CD4-positive, alpha-beta T cell treated with Interleukin-6 for 4 hours (primary cell): ENCODE data around the gene PRPSAP1.
A peak's percentile ranks its signal among the peaks of the same experiment; 100 is the strongest.

Experiments
- DNase-seq: peaks from one replicate; pipeline ENCODE4 v3.0.0-alpha.2; 2020; ENCODE audit warnings: mixed read lengths

PRPSAP1 gene, protein sequence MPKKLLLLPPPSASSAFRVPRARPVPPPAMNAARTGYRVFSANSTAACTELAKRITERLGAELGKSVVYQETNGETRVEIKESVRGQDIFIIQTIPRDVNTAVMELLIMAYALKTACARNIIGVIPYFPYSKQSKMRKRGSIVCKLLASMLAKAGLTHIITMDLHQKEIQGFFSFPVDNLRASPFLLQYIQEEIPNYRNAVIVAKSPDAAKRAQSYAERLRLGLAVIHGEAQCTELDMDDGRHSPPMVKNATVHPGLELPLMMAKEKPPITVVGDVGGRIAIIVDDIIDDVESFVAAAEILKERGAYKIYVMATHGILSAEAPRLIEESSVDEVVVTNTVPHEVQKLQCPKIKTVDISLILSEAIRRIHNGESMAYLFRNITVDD

DNA sequence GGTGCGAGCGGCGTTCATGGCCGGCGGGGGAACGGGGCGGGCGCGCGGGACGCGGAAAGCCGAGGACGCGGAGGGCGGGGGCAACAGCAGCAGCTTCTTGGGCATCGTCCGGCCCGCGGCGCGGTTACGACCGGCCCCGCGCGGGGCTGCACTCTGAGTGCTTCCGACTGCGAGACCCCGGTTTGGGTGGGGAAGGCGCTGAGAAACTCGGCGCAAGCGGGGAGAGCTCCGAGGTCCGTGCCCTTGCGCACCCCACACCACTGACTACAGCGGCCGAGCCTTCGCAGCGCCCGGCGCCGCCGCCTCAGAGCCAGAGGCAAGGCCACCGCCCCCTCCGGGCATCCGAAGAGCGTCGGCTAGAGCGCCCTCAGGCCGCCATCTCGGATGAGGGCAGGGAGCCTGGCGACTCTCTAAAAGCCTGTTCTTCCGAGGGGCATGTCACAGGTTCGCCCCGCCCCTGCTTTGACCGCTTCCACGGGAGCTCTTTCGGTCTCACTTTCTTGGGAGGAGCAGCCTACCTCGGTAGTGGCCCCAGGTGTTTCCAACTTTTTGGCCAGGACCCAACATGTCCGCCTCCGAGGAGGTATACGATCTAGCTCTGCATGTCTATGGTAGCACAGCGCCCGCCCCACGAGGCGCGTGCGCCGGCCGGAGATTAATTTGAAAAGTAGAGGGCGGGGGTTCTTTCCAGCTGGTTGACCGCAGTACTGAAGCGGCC lies at the start of gene PRPSAP1:
PRPSAP1 (minus strand) TSS at position 318 of the 718 bp plus-strand sequence; CDS start at position 105, 213 bp downstream.
- peak; percentile 85 for DNase-seq

DNA sequence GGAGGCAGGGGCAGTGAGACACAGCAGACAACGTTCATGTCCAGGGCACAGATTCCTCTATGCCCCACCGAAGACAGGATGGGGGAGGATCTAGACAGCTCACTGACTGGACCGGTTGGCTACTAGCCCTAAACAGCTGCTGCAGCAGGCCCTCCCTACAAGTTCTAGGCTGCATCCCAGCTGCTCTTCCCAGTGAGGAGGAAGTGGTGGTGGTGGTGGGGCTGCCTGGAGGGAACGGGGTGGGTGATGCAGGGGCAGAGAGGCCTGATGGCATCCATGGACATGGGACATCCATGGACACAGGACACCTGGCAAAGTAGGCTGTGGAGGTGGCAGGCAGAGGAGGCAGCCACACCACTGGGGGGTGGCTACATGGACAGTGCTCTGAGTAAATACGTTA lies 49.0 kb upstream of the PRPSAP1 start:
- no peak for DNase-seq

DNA sequence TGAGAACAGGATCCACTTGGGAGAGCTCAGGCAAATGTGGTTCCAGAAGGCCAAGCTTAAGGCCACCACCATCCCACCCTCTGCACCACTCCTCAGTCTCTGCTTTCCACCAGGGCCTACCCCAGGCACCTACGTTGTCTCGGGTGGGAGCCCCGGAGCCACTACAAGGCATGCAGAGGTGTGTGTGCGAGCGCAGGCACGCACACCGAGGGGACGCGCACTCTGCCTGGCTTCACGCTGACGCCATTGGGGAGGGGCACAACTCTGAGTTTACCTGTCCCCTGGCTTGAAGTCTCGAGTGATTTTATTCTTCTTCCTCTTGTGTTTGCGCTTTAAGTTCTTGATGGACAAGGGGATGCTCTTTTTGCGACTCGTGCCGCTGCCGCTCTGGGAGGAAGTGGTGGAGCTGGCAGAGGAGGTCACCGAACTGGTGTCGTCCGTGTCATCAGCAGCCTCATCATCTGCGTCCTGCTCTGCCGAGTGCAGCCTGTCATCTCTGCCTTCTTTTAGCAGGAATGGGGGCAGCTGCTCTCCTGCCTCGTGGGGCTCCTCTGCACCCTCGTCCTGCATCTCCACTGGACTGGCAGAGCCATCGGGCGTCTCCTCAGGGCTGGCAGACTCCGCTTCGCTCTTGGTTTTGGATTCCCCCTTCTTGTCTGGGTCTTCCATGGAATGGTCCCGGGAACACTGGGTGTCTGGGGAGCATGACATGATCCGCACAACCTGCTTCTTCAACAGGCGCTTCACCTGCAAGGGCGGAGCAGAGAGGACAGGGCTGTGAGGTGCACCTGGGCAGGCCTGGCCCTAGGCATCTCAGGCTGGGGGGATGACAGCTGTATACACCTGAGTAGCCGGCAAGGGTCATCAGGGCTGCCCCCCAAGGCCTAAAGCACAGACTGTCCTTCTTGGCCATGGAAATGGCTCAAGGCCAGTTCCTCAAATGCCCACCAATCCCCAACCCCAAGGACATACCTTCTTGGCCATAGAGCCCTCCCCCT lies 45.8 kb upstream of the PRPSAP1 start:
- DNase-seq: no peak

DNA sequence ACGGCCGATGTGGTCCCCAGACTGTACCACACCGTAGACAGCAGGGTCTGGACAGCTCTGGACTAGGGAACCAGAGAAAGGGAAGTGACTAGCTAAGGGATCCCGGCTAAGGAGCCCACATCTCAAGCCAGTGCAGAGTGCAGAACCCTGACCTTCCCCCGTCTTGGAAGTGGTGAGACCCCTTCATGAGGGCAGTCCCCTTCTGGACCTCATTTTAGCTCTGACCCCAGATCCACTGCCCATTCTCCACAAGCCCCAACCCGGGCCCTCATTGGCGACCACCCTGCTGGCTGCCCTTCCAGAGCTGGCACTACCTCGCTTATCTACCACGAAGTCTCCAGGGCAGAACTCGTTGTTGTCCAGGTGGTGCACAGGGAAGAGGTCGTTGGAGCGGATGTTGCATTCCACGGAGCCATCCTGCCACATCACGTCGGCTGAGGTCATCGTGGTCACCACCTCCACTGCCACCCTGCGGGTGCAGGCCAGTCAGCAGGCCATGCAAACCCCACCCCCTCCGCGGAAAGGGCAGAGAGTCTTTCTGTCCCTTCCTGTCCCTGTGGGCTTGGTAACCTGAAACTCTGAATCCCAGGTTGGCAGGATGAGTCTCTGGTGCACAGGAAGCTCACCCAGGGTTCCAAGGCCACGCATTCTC lies 44.9 kb upstream of the PRPSAP1 start:
- DNase-seq: no peak

DNA sequence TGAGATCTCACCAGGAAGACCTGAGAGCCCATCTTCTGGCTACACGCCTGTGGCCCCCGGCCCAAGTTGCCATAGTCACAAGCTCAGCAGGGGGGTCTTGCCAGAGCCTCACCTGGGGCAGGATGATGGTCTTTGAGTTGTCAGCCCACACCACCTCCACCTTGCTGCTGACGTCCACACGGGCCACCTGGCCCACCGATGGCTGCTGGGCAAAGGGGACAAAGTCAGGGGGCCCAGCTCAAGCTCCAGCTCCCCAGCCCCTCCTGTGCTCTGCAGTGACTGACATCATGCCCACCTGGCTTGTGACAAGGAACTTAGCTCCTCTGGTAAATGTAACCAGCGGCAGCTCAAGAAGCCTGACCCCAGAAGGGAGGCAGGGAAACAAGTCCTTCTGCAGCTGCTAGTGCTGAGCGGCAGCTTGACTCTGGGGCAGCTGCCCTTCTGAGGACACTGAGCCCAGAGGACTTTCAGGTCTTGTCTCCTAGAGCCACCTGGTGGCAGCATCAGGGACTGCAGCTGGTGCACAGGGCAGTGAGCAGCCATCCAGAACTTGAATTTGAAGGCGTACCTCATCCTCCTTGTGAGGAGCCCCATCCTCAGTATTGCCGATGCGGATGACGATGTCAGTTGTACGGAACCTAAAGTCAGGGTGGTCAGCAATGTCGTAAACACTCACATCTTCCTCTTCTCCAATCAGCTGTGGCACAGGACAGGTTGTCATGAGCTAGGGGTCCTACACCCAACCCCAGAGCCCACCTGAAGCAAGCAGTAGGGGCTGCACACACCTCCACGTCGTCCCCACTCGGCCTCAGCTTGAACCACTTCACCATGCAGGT lies 44.2 kb upstream of the PRPSAP1 start:
- DNase-seq: peak; percentile 89

DNA sequence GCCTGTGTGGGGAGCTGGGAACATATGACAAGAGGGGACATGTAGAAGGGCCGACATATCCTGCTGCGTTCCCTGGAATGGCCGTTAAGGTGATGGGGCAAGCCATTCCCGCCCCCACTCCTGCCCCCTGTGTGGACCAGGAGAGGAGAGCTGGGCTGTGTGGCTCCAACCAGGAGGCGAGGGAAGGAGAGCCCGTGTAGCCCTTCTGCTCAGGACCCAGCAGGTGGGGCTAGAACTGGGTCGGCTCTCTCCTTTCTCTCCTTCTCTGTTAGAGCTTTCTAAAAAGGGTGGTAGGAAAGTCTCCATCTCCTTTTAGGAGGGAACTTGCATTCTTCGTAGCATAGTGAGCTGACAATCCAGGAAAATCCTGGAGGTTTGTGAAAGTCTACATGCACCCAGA lies 43.5 kb upstream of the PRPSAP1 start:
- no peak for DNase-seq

DNA sequence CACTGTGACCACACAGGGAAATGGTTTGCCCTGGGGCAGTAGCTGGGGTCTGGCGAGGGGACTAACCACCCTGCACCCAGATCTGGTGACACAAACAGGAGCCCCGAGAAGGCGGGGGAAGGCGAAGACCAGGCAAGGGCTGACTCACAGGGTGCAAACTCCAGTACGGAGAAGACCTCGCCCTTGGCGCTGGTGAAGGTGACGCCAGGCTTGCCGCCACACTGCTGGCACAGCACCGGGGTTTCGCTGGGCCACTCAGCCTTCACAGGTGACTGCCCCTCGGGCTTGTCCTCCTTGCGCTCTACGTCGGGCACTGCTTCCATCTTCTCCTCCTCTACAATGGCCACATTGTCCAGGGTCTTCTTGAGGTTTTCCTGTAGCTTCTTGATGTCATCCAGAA lies 42.3 kb upstream of the PRPSAP1 start:
- no peak for DNase-seq

DNA sequence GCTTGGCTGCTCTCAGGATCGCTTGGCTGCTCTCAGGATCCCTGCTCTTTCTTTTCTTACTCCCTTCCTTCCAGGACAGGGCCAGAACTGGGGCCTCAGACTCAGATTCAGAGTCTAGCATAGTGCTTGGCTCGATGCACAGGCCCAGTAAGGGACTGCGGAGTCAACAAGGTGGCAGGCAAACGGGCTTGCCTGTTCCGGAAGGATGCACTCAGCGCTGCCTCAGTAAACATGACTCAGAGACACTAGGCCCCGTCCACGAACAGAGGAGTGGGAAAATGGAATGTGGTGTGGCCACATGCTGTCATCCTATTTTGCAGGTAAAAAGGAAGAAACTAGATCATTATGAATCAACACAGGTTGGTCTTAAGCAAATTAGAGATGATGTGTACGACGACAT lies 40.5 kb upstream of the PRPSAP1 start:
- no peak for DNase-seq

DNA sequence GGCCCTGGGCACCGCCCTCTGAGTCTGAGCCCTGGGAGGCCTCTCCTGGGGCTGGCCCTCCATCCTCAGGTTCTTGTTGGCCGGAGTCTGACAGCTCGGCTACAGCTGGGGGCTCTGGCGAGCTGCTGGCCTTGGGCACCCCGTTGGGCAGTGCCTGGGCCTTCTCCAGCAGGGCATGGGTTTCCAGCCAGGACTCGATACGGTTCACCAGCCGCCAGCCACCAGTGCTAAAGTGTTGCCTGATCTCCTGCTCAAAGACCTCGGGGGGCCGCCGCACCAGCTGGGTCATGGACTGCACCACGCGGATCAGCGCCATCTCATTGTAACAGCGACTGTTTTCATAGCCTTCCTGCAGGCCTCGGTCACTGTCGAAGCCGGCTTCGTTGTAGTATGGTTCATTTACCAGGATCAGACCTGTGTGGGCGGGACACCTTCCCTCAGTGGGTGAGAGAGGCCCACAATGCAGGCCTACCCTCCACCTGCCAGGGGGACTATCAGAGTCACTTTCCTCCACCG lies 37.5 kb upstream of the PRPSAP1 start:
- DNase-seq: no peak

DNA sequence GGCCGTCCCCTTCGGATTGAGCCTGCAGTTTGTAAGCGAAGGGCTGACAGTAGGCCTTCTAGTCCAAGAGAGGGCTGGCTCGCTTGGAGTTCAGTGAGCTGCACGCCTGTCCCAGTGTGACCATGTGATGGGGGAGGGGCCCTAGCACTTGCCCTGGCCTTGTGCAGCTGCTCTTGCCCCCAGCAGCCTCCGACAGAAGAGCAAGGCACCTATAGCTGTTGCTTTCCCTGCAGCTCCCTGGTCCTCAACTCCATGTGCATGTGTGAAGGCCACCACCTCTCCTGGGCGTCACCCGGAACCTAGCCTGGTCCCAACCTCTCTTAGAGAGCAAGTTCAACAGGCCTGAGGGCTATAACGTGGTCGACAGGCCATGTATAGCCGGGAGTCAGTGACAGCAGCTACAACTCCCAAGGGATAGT lies 36.3 kb upstream of the PRPSAP1 start:
- DNase-seq: no peak

DNA sequence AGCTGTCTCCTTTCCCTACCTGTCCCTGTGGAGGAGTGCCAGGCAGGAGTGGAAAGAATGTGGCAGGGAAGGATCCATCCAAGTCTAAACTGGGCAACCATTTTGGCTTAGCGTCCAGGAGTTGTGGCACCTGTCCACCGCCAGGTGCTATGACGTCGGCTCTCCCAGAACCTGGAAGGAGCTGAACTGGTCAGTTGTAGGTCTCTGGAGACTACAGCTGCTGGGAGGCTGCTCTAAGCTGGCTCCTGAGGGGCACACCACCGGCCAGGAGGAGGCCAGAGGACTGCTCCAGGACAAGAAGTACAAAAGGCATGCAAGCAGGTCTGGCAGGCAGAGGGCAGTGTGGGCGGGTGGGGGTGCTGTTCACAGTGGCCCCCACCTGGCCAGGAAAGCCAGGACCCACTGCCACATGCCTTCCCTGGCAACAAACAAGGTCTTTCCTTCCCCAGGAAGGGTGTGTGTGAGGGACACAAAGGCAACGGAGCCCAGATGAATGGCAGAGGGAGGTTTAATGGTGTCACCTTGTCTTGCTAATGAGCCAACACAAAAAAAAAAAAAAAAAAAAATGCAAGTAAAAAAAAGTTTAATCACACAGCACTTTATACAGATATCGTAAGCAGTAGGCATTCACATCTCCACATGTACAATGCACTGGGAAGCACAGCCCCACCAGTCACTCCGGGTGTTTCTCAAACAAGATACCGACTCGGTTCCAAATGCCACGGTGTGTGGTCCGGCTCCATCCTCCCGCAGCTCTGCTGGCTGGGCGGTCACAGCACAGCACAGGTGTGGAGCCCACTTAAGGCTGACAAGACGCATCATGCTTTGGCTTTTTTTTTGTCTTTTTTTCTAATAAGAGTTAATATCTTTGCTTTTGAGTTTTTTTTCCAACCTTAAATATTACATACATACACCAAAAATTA lies 35.5 kb upstream of the PRPSAP1 start:
- DNase-seq: no peak

DNA sequence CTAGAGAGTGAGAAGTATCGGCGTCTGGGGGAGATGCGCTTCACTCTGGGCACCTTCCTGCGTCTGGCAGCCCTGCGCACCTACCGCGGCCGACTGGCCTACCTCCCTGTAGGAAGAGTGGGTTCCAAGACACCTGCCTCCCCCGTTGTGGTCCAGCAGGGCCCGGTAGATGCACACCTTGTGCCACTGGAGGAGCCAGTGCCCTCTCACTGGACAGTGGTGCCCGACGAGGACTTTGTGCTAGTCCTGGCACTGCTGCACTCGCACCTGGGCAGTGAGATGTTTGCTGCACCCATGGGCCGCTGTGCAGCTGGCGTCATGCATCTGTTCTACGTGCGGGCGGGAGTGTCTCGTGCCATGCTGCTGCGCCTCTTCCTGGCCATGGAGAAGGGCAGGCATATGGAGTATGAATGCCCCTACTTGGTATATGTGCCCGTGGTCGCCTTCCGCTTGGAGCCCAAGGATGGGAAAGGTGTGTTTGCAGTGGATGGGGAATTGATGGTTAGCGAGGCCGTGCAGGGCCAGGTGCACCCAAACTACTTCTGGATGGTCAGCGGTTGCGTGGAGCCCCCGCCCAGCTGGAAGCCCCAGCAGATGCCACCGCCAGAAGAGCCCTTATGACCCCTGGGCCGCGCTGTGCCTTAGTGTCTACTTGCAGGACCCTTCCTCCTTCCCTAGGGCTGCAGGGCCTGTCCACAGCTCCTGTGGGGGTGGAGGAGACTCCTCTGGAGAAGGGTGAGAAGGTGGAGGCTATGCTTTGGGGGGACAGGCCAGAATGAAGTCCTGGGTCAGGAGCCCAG lies 33.5 kb upstream of the PRPSAP1 start:
- DNase-seq: no peak

DNA sequence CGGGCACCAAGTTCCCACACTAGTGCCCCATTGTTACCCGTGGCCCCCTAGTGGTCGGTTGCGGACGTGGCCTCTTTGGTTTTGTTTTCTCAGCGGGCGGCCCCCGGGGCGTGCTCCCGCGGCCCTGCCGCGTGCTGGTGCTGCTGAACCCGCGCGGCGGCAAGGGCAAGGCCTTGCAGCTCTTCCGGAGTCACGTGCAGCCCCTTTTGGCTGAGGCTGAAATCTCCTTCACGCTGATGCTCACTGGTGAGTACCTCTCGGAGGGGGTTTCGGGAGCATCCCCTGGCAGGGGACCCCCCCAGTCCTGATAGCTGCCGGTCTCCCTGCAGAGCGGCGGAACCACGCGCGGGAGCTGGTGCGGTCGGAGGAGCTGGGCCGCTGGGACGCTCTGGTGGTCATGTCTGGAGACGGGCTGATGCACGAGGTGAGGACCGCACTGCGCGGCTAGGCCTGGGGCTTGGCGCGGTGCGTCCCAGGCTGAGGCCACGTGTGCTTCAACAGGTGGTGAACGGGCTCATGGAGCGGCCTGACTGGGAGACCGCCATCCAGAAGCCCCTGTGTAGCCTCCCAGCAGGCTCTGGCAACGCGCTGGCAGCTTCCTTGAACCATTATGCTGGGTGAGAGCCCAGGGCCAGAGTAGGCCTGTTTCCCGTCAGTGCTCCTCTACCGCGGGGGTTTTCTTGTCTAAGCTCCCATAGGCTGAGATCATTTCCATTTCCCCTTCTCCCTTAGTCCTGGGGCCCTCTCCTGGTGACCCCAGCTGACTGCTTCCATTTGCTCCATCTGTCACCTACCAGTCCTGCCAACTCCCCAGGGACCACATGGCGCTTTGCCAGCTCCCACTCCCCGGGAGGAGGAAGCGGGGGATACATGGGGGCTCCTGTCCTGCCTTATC lies 32.4 kb upstream of the PRPSAP1 start:
- peak; percentile 88 for DNase-seq

DNA sequence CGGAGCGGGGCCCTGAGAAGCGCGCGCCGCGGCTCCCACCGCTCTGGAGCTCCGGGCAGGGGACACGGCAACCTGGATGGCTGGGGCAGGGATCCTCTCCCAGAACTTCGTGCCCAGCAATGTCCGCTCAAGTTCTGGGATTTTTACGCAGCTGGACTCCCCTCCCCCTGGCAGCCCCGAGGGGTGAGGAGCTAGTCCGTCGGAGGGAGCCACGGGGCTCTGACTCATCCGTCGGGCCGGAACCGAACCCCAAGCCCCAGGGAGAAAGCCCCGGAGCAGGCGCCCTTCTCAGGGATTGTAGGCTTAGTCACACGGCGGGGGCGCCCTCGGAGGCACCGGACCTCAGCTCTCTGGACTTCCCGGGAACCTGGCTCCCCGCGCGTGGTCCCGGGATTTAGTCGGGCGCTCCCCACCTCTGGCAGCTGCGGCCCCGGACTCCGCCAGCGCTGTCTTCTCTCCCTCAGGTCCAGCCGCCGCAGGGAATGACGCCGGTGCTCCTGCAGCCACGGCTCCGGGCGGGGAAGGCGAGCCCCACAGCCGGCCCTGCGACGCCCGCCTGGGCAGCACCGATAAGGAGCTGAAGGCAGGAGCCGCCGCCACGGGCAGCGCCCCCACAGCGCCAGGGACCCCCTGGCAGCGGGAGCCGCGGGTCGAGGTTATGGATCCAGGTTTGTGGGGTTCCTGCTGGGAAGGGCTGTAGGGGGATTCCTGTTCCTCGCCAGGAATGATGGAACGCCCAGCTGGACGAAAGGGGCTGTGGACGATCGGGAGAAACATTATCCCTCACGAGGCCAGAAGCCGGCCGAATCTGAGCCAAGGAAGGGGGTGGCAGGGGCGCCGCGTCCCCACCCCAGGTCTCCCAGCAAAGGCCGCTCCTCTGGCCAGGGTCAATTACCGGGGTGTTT lies 31.5 kb upstream of the PRPSAP1 start:
- peak; percentile 52 for DNase-seq

DNA sequence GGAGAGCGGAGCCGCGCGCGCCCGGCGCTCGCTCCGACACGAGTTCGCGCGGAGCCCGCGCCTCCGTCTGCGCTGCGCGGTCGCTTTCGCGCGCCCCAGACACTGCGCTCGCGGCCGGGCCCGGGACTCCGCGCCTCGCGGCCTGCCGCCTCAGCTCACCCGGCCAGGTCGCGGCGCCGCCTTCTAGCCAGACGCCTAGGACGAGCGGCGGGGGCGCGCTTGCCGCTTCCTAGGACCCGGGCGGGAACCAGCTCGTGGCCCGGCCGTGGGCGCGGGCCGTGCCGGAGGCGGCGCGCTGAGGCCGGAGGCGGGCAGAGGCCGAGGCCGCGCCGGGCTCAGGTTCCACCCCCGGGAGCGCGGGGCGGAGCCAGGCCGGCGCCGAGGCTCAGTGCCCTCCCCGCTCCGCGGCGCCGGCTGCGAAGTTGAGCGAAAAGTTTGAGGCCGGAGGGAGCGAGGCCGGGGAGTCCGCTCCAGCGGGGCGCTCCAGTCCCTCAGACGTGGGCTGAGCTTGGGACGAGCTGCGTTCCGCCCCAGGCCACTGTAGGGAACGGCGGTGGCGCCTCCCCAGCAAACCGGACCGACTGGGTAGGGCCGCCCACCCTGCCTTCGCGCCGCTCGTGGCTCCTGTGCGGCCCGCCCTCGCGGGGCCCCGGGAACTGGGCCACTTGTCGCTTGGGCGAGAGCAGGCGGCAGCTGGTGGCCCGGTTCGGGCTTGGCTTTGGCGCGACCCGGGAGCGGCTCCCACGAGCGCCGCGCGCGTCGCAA lies 30.7 kb upstream of the PRPSAP1 start, which contains the start of gene SPHK1:
SPHK1 (plus strand) TSS at position 388 of the 765 bp plus-strand sequence. CDS start 1,036 bp downstream, outside the sequence.
- DNase-seq: peak; percentile 73
